Measurements from ENCODE around the gene KMT2B.

DNA sequence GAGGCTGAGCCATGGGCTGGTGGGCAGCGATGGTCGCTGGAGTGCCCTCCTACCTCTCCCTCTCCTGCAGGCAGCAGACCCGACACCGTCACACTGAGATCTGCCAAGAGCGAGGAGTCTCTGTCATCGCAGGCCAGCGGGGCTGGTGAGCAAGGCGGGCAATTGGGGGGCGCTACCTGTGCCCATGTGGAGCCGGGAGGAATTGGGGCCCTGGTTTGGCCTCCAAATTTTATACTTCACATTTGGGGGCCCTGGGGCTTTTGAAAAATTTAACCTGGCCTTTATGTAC, 67.5 kb downstream of the KMT2B start:
- TF ChIP-seq CTCF (conservative IDR thresholded peaks at IDR 0.05; ENCODE audit: low read depth, low read length) (no peak), EZH2 (IDR thresholded peaks at IDR 0.05; ENCODE audit: low read length, unreplicated experiment) (no peak), EZH2phosphoT487 (IDR thresholded peaks at IDR 0.05; ENCODE audit: borderline replicate concordance, low read length) (no peak)

All from PC-3 (cell line).